ENCODE data around the gene PPP1R10. TPM values are rescaled to one million over a fixed set of nuclear protein-coding genes. Genes with fewer than 3 reads are reported as not detected.

Gene PPP1R10
- total and polyA plus RNA-seq, 2 of the 13 experiments (the other 11 are each of a cell fraction or from before 2014, with no cell fraction given): 26.3 to 38.4 TPM

DNA sequence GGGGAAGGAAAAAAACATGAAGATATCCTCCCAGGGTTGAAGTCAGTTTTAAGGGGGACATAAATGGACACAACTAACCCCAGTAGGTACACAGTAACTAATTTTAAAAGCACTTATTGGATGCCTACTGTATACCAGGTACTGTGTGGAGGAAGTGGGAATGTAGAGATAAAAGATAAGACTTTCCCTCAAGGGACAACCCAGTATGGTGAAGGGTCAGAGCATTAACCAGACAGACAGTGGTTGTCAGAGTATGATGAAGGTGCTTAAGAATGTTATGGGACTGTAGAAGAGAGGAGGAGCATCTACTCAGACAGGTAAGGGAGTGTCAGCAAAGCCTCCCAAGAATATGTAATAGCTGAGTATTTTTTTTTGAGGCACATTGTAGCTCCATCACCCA, 44.9 kb downstream of the PPP1R10 start:
- DNase-seq (ENCODE audit: low spot score) (no peak), FAIRE-seq (no peak), ATAC-seq (no peak)
- H3K4me3 ChIP-seq (replicated peaks in 1 of 3; ENCODE audit: insufficient read depth in 1 of 3, low read depth in 2 of 3, low read length in 3 of 3): peak overlapping the region; percentile 67 to 88 (median 71)
- POLR2A ChIA-PET: no interaction called here
- H3K9ac ChIP-seq (ENCODE audit: insufficient read depth, low read depth, low read length): peak overlapping the region; percentile 88
- H3K27me3 ChIP-seq (ENCODE audit: control insufficient read depth in 1 of 2, insufficient read depth in 2 of 2, low read length in 2 of 2): no peaks in the 10 kb centered on the region; a peak in 1 of 5 replicates
- H4K20me1 ChIP-seq (ENCODE audit: insufficient read depth, low read length): peaks cover 23% of the 10 kb centered on the region
- peaks cover 4 to 12% of the 10 kb centered on the region in 2 experiments for H3K36me3 ChIP-seq (replicated peaks in 1 of 2; ENCODE audit: control insufficient read depth in 1 of 2, insufficient read depth in 2 of 2, low read length in 2 of 2)
- H3K9me3 ChIP-seq (ENCODE audit: low read length): no peaks in the 10 kb centered on the region
- peak overlapping the region; percentile 99 for H3K4me2 ChIP-seq (ENCODE audit: low read depth, low read length)
- H3K4me1 ChIP-seq (ENCODE audit: insufficient read depth, low read length): peaks cover 50% of the 10 kb centered on the region
- intact Hi-C loops (cut with micrococcal nuclease; ENCODE audit: unreplicated experiment): no loop called here
- no TSS peak for BruUV-seq (replicated peaks)
- no peak overlapping the region for H2AFZ ChIP-seq (ENCODE audit: low read length)
- in situ Hi-C loops (cut with HindIII; ENCODE audit: extremely low pct_ligation_motif_present, low pct_unique_long_range_greater_than_20kb): no loop called here
- CTCF ChIA-PET (ENCODE audit: low intra/inter-chr PET ratio, low total read pairs): no interaction called here
- no peak for TF ChIP-seq ZNF589 (CRISPR knock-in tag; conservative IDR thresholded peaks at IDR 0.05)
- peak; percentile 87; the same call in 1 of the 2 replicates for TF ChIP-seq ZKSCAN8 (CRISPR knock-in tag; IDR thresholded peaks at IDR 0.05; ENCODE audit: borderline replicate concordance)
- H3K79me2 ChIP-seq (ENCODE audit: insufficient read depth, low read length): peaks cover 53% of the 10 kb centered on the region
- H3K27ac ChIP-seq (ENCODE audit: extremely low read length, insufficient read depth, low read length): peak overlapping the region; percentile 80

DNA sequence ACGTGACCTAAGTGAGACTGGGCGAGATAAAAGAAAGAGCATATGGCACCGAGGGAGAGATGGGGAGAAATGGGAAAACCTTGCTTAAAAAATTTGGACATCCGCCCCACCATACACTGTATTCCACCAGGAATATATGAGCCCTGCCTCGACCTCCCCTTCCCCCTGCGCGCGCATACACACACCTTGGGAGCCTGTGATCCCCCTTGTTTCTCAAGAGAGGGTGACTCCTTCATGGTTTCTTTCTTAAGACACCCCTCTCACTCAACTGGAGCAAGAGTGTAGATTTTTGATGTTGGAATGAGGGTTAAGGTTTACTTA, 45.3 kb downstream of the PPP1R10 start:
- H3K4me3 ChIP-seq (replicated peaks in 1 of 3; ENCODE audit: insufficient read depth in 1 of 3, low read depth in 2 of 3, low read length in 3 of 3): peak overlapping the region; percentile 67 to 88 (median 71)
- no peaks in the 10 kb centered on the region for H3K9me3 ChIP-seq (ENCODE audit: low read length)
- BruUV-seq (replicated peaks): TSS peak; percentile 82
- H4K20me1 ChIP-seq (ENCODE audit: insufficient read depth, low read length): peaks cover 23% of the 10 kb centered on the region
- peak overlapping the region; percentile 80 for H3K27ac ChIP-seq (ENCODE audit: extremely low read length, insufficient read depth, low read length)
- H3K9ac ChIP-seq (ENCODE audit: insufficient read depth, low read depth, low read length): peak overlapping the region; percentile 88
- 1% methylated on average over 8 of the region's 8 CpGs for WGBS (ENCODE audit: low lambda C conversion rate)
- peaks cover 52% of the 10 kb centered on the region for H3K79me2 ChIP-seq (ENCODE audit: insufficient read depth, low read length)
- in situ Hi-C loops (cut with HindIII; ENCODE audit: extremely low pct_ligation_motif_present, low pct_unique_long_range_greater_than_20kb): no loop called here
- ATAC-seq (no peak), FAIRE-seq (no peak), DNase-seq (ENCODE audit: low spot score) (no peak)
- peaks cover 2 to 7% of the 10 kb centered on the region in 2 experiments for H3K36me3 ChIP-seq (replicated peaks in 1 of 2; ENCODE audit: control insufficient read depth in 1 of 2, insufficient read depth in 2 of 2, low read length in 2 of 2)
- H3K4me2 ChIP-seq (ENCODE audit: low read depth, low read length): peak overlapping the region; percentile 99
- H3K4me1 ChIP-seq (ENCODE audit: insufficient read depth, low read length): peaks cover 50% of the 10 kb centered on the region
- no peaks in the 10 kb centered on the region; a peak in 1 of 5 replicates for H3K27me3 ChIP-seq (ENCODE audit: control insufficient read depth in 1 of 2, insufficient read depth in 2 of 2, low read length in 2 of 2)
- CTCF ChIA-PET (ENCODE audit: low intra/inter-chr PET ratio, low total read pairs): no interaction called here
- POLR2A ChIA-PET: interaction anchor here (0.6 to 2.6 kb wide), 21 partner anchors 9 to 832 kb away, joined by 3 to 74 read pairs (median 5); partner anchors contain the start of genes DHX16, GNL1, MRPS18B and PPP1R10
- no peak overlapping the region for H2AFZ ChIP-seq (ENCODE audit: low read length)
- intact Hi-C loops (cut with micrococcal nuclease; ENCODE audit: unreplicated experiment): no loop called here
- TF ChIP-seq KDM5A (IDR thresholded peaks at IDR 0.05; ENCODE audit: borderline replicate concordance, low read length) (0 out of 2 replicates have a peak, but pooled peaks have one; percentile 53), KAT7 (CRISPR knock-in tag; IDR thresholded peaks at IDR 0.05; ENCODE audit: borderline replicate concordance) (no peak)
- TF ChIP-seq, protein P1, sequence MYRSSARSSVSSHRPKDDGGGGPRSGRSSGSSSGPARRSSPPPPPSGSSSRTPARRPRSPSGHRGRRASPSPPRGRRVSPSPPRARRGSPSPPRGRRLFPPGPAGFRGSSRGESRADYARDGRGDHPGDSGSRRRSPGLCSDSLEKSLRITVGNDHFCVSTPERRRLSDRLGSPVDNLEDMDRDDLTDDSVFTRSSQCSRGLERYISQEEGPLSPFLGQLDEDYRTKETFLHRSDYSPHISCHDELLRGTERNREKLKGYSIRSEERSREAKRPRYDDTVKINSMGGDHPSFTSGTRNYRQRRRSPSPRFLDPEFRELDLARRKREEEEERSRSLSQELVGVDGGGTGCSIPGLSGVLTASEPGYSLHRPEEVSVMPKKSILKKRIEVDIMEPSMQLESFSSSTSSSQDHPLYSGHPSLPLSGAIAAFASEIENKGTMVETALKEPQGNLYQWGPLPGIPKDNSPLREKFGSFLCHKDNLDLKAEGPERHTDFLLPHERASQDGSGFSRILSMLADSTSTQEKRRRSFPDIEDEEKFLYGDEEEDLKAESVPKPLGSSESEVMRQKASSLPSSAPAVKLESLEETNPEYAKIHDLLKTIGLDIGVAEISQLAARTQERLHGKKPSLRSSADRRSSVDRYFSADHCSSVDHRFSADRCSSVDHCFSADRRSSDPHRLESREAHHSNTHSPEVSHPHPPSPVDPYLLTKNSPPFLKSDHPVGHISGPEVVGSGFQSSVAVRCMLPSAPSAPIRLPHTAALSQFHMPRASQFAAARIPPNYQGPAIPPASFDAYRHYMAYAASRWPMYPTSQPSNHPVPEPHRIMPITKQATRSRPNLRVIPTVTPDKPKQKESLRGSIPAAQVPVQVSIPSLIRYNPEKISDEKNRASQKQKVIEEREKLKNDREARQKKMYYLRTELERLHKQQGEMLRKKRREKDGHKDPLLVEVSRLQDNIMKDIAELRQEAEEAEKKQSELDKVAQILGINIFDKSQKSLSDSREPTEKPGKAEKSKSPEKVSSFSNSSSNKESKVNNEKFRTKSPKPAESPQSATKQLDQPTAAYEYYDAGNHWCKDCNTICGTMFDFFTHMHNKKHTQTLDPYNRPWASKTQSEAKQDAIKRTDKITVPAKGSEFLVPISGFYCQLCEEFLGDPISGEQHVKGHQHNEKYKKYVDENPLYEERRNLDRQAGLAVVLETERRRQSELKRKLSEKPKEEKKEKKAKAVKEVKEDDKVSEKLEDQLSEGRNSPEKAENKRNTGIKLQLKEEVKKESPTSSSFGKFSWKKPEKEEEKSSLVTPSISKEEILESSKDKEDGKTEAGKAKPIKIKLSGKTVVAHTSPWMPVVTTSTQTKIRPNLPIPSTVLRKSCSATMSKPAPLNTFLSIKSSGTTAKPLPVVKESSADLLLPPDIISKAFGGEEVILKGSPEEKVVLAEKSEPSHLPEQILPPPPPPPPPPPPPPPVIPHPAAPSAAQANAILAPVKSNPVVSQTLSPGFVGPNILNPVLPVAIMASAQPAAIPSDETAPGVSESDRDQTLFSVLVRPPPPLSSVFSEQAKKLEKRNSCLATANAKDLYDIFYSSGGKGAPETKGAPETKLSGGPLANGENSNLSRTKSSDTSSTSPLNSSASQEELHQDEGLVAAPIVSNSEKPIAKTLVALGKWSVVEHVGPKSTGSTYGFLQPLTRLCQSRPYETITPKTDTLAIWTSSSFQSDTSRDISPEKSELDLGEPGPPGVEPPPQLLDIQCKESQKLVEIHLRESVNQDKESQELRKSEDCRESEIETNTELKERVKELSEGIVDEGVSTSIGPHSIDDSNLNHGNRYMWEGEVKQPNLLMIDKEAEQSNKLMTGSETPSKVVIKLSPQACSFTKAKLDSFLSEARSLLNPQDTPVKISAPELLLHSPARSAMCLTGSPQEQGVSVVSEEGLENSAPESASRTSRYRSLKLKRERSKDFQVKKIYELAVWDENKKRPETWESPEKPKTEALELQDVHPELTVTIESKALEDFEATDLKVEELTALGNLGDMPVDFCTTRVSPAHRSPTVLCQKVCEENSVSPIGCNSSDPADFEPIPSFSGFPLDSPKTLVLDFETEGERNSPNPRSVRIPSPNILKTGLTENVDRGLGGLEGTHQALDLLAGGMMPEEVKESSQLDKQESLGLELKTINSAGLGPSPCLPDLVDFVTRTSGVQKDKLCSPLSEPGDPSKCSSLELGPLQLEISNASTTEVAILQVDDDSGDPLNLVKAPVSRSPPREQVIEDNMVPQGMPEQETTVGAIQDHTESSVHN (CRISPR knock-in tag; IDR thresholded peaks at IDR 0.05): no peak
